Measurements from ENCODE around the gene FLT4.

DNA sequence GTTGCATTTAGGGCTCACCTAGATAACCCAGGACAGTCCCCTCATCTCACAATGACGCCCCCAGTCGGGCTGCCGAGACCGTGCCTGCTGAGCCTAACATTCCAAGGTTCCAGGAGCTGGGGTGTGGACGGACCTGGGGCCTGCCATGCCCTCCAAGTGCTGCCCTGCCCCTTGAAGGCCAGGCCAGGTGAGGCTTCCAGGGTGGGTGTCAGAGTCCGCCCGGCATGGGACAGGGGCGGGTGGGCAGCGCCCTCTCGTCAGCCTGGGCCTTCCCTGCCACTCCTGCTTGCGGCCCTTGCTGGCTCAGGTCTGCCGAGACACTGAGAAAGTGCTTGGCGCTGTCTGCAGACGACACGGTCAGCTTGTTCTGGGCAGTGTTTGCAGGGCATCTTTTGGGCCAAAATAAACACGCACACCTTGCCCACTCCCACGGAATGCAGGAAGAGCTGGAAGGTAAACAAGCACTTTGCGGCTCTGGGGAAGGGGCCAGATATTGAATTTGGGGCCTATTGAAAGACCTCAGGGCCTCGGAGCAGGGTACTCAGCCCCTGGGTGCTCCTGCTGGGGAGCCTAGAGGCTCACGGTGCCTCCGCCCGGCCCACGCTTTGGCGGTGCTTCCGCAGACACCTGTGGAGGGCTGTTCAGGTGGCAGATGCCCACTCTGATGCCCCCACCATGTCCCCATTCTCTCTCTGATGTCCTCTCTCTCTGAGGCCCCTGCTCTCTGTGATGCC, 53.9 kb downstream of the FLT4 start:
- TF ChIP-seq, protein P1, sequence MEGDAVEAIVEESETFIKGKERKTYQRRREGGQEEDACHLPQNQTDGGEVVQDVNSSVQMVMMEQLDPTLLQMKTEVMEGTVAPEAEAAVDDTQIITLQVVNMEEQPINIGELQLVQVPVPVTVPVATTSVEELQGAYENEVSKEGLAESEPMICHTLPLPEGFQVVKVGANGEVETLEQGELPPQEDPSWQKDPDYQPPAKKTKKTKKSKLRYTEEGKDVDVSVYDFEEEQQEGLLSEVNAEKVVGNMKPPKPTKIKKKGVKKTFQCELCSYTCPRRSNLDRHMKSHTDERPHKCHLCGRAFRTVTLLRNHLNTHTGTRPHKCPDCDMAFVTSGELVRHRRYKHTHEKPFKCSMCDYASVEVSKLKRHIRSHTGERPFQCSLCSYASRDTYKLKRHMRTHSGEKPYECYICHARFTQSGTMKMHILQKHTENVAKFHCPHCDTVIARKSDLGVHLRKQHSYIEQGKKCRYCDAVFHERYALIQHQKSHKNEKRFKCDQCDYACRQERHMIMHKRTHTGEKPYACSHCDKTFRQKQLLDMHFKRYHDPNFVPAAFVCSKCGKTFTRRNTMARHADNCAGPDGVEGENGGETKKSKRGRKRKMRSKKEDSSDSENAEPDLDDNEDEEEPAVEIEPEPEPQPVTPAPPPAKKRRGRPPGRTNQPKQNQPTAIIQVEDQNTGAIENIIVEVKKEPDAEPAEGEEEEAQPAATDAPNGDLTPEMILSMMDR (IDR thresholded peaks at IDR 0.05), result no peak
- no peak for TF ChIP-seq EP300 (IDR thresholded peaks at IDR 0.05)
